ENCODE data around the gene PNPLA6. TPM values are rescaled to one million over a fixed set of nuclear protein-coding genes. Genes with fewer than 3 reads are reported as not detected.

The PNPLA6 gene
- total RNA-seq, 1 donor from 2014 or later, result 136 TPM

DNA sequence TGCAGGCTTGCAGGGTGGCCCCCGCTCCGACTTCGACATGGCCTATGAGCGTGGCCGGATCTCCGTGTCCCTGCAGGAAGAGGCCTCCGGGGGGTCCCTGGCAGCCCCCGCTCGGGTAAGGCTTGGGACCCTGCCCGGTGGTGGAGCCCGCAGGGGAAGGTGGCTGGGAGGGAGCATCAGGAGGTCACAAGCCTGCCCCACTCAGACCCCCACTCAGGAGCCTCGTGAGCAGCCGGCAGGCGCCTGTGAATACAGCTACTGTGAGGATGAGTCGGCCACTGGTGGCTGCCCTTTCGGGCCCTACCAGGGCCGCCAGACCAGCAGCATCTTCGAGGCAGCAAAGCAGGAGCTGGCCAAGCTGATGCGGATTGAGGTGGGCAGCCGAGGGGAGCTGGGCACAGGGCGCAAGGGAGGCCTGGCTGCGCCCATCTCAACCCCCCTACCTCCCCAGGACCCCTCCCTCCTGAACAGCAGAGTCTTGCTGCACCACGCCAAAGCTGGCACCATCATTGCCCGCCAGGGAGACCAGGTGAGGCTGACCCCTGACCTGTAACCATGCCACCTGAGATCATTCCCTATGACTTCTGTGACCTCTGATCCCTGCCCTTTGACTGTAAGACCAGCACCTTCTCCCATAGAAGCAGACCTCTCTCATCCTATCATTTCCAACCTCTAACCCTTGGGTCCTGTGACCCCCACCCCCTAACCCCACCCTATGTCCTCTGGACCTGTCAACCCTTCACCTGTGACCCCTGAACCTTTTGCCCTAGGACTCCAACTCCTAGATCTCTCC is 7.2 kb downstream of the PNPLA6 start:
- H3K27me3 Mint-ChIP-seq (ENCODE audit: insufficient read depth), result no peaks in the 10 kb centered on the region
- no peak for DNase-seq (ENCODE audit: low spot score)
- H3K9me3 Mint-ChIP-seq, result no peaks in the 10 kb centered on the region
- H3K4me1 Mint-ChIP-seq (ENCODE audit: low read depth), result peaks cover 23% of the 10 kb centered on the region
- peaks cover 32% of the 10 kb centered on the region for H3K36me3 Mint-ChIP-seq (ENCODE audit: low read depth)
- intact Hi-C loops (cut with micrococcal nuclease), result no loop called here
- H3K4me3 Mint-ChIP-seq, result no peak overlapping the region
- no peak overlapping the region for H3K27ac Mint-ChIP-seq

DNA sequence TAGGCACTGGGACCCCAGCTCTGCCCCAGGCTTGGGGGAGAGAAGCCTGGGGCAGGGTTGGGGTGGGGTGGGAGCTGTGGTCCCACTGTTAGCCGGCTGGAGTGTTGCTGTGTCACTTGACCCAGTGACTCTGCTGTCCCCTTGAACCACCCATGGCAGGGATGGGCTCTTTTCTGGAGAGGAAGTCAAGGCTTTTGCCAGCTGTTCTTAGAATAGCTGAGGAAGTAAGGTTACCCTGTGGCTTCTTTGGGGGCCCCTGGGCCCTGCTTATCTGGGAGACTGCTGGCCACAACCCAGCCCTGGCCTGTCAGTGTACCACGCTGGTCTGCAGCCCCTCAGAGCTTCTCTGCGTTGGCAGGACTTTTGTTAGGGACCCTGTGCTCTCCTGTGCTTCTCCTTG is 9.1 kb downstream of the PNPLA6 start:
- Mint-ChIP-seq H3K36me3 (ENCODE audit: low read depth) (peaks cover 28% of the 10 kb centered on the region), H3K27me3 (ENCODE audit: insufficient read depth) (no peaks in the 10 kb centered on the region), H3K27ac (no peak overlapping the region), H3K9me3 (no peaks in the 10 kb centered on the region), H3K4me3 (no peak overlapping the region), H3K4me1 (ENCODE audit: low read depth) (peaks cover 23% of the 10 kb centered on the region)
- DNase-seq (ENCODE audit: low spot score), result no peak
- intact Hi-C loops (cut with micrococcal nuclease), result no loop called here

DNA sequence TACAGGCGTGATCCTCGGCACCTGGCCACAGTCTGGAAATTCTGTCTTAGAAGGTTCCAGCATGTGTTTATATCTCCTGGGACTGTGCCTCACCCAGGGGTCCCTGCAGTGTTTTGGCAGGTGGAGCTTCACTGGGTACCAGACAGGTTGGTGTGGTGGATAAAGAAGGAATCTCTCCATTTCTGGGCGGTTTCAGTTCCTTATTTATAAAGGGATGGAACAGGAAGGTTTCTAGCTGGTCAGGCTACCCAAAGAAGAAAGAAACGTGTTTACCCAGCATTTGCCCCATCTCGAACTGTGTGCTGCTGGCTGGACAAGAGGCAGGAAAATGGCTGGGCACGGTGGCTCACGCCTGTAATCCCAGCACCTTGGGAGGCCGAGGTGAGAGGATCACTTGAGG is 9.8 kb downstream of the PNPLA6 start:
- no peaks in the 10 kb centered on the region for H3K9me3 Mint-ChIP-seq
- H3K27me3 Mint-ChIP-seq (ENCODE audit: insufficient read depth), result no peaks in the 10 kb centered on the region
- DNase-seq (ENCODE audit: low spot score), result no peak
- H3K36me3 Mint-ChIP-seq (ENCODE audit: low read depth), result peaks cover 25% of the 10 kb centered on the region
- intact Hi-C loops (cut with micrococcal nuclease), result no loop called here
- H3K4me1 Mint-ChIP-seq (ENCODE audit: low read depth), result peaks cover 23% of the 10 kb centered on the region
- H3K27ac Mint-ChIP-seq, result no peak overlapping the region
- H3K4me3 Mint-ChIP-seq, result no peak overlapping the region

DNA sequence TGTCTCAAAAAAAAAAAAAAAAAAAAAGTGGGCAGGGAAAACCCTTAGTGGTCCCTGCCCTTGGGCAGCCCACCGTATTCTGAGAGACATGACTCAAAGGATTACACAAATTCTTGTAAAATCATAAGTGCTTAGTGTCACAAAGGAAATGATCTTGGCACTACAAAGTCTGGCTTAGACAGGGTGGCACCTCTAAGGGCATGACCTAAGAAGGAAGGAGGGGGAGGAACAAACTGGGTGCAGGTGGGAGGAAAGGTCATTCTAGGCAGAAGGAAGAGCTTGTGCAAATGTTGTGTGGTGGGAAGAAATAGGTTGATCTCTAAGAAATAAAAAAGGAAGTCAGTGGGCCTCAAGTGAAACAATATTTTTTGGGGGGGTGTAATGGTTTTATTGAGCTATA is 10.4 kb downstream of the PNPLA6 start:
- Mint-ChIP-seq H3K4me1 (ENCODE audit: low read depth) (peaks cover 23% of the 10 kb centered on the region), H3K27ac (peak overlapping the region; percentile 84), H3K36me3 (ENCODE audit: low read depth) (peaks cover 27% of the 10 kb centered on the region), H3K27me3 (ENCODE audit: insufficient read depth) (no peaks in the 10 kb centered on the region), H3K9me3 (no peaks in the 10 kb centered on the region), H3K4me3 (peak overlapping the region; percentile 64)
- DNase-seq (ENCODE audit: low spot score), result no peak
- intact Hi-C loops (cut with micrococcal nuclease), result no loop called here

DNA sequence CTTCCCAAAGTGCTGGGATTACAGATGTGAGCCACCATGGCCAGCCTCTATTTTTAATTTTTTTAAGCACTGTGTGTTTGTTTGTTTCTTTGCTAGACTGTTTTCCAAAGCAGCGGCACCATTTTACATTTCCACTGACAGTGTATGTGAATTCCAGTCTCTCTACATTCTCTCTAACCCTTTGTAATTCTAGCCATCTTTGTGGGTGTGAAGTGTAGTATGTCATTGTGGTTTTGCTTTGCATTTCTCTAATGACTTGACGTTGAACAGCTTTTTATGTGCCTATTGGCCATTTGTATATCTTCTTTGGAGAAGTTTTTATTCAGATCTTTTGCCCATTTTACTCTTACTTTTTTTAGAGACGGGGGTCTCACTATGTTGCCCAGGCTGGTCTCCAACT is 11.6 kb downstream of the PNPLA6 start:
- Mint-ChIP-seq H3K4me3 (no peak overlapping the region), H3K27ac (peak overlapping the region; percentile 63), H3K9me3 (no peaks in the 10 kb centered on the region), H3K27me3 (ENCODE audit: insufficient read depth) (no peaks in the 10 kb centered on the region), H3K4me1 (ENCODE audit: low read depth) (peaks cover 23% of the 10 kb centered on the region), H3K36me3 (ENCODE audit: low read depth) (peaks cover 21% of the 10 kb centered on the region)
- DNase-seq (ENCODE audit: low spot score), result no peak
- intact Hi-C loops (cut with micrococcal nuclease), result no loop called here

DNA sequence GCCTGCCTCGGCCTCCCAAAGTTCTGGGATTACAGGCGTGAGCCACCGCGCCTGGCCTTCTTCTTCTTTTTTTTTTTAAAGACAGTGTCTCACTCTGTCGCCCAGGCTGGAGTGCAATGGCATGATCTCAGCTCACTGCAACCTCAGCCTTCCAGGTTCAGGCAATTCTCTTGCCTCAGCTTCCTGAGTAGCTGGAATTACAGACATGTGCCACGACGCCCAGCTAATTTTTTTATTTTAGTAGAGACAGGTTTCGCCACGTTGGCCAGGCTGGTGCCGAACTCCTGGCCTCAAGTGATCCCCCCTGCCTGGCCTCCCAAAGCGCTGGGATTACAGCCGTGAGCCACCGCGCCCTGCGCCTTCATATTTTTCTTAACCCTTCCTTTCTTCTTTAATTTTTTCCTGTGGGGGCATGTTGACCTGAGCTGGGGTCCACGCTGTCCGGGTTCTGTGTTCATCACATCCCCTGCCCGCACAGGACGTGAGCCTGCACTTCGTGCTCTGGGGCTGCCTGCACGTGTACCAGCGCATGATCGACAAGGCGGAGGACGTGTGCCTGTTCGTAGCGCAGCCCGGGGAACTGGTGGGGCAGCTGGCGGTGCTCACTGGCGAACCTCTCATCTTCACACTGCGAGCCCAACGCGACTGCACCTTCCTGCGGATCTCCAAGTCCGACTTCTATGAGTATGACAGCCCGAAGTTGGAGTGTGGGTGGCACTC is 14.1 kb downstream of the PNPLA6 start:
- Mint-ChIP-seq H3K4me3 (no peak overlapping the region), H3K36me3 (ENCODE audit: low read depth) (peaks cover 12% of the 10 kb centered on the region), H3K4me1 (ENCODE audit: low read depth) (peaks cover 18% of the 10 kb centered on the region), H3K9me3 (no peaks in the 10 kb centered on the region), H3K27me3 (ENCODE audit: insufficient read depth) (no peaks in the 10 kb centered on the region), H3K27ac (no peak overlapping the region)
- DNase-seq (ENCODE audit: low spot score), result no peak
- intact Hi-C loops (cut with micrococcal nuclease), result no loop called here

DNA sequence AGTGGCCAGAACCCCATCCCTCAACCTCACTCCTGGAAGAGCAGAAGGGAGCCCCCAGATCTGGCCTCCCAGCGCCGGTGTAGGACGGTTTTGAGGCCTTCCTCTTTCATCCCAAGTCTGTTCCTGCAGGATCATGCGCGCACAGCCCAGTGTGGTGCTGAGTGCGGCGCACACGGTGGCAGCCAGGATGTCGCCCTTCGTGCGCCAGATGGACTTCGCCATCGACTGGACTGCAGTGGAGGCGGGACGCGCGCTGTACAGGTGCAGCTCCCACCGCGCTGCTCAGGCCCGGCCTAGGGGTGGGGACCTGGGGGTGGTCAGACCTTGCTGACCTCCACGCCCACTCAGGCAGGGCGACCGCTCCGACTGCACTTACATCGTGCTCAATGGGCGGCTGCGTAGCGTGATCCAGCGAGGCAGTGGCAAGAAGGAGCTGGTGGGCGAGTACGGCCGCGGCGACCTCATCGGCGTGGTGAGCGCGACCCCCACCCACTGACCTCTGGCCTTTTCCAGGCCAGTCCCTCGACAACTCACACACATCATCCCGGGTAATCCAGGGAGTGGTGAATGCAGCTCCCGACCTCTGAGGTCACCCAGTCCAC is 14.8 kb downstream of the PNPLA6 start:
- Mint-ChIP-seq H3K27me3 (ENCODE audit: insufficient read depth) (no peaks in the 10 kb centered on the region), H3K4me1 (ENCODE audit: low read depth) (peaks cover 14% of the 10 kb centered on the region), H3K36me3 (ENCODE audit: low read depth) (peaks cover 11% of the 10 kb centered on the region), H3K4me3 (no peak overlapping the region), H3K9me3 (no peaks in the 10 kb centered on the region), H3K27ac (no peak overlapping the region)
- no peak for DNase-seq (ENCODE audit: low spot score)
- intact Hi-C loops (cut with micrococcal nuclease), result no loop called here

DNA sequence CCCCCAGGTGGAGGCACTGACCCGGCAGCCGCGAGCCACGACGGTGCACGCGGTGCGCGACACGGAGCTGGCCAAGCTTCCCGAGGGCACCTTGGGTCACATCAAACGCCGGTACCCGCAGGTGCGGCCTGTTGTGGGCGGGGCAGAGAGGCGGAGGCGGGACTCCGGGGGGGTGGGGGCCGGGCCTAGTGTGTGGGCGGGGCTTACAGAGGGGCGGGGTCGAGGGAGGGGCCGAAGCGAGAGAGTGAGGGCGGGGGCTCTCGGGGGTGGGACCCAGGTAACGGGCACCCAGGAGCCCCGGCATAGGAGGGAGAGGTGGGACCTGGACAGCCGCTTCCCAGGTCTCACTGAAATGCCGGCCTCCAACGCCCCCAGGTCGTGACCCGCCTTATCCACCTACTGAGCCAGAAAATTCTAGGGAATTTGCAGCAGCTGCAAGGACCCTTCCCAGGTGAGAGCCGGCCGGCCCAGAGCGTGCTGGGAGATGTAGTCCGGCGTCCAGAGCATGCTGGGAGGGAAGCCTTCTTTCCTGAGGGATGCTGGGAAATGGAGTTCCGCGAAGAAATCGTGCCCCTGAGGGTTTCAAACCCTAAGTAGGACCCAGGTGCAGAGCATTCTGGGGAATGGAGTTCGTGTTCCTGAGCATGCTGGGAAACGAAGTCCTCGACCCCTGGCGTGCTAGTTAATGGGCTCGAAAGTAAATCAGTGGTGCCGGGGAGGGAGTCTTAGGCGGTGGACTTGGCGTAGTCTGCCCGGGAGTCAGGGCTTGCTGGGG is 15.7 kb downstream of the PNPLA6 start:
- no peak overlapping the region for H3K27ac Mint-ChIP-seq
- peaks cover 7% of the 10 kb centered on the region for H3K36me3 Mint-ChIP-seq (ENCODE audit: low read depth)
- no peaks in the 10 kb centered on the region for H3K9me3 Mint-ChIP-seq
- no peak overlapping the region for H3K4me3 Mint-ChIP-seq
- no peaks in the 10 kb centered on the region for H3K27me3 Mint-ChIP-seq (ENCODE audit: insufficient read depth)
- intact Hi-C loops (cut with micrococcal nuclease), result no loop called here
- DNase-seq (ENCODE audit: low spot score), result no peak
- H3K4me1 Mint-ChIP-seq (ENCODE audit: low read depth), result peaks cover 7% of the 10 kb centered on the region

DNA sequence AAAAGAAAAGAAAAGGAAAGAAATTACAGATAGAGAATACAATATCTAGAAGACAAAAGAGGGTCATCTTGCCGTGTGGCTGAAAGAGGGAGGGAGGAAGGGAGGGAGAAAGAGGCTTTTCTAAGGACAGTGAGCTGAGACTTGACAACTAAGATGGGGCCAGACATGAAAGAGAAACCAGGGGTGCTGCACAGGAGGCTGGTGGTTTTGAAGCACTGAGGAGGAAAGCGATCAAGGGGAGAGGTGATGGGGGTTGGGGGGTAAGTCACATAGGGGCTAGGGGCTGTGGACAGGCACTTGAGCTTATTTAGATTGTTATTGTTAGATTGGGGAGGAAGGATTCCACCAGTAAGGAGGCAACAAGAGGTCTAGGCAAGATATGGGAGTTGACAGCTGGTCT is 17.3 kb downstream of the PNPLA6 start:
- Mint-ChIP-seq H3K27ac (no peak overlapping the region), H3K36me3 (ENCODE audit: low read depth) (peaks cover 9% of the 10 kb centered on the region), H3K9me3 (no peaks in the 10 kb centered on the region), H3K4me3 (no peak overlapping the region), H3K4me1 (ENCODE audit: low read depth) (no peaks in the 10 kb centered on the region), H3K27me3 (ENCODE audit: insufficient read depth) (no peaks in the 10 kb centered on the region)
- intact Hi-C loops (cut with micrococcal nuclease), result no loop called here
- DNase-seq (ENCODE audit: low spot score), result no peak

DNA sequence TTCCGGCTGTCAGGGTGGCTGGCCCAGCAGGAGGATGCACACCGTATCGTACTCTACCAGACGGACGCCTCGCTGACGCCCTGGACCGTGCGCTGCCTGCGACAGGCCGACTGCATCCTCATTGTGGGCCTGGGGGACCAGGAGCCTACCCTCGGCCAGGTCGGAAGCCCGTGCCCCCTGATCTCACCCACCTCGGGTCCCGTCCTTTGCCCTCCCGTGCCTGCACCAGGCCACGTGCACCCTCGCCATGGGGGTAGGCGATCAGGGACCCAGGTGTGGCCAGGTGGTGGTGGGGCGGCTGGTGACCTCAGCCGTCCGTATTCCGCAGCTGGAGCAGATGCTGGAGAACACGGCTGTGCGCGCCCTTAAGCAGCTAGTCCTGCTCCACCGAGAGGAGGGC is 19.0 kb downstream of the PNPLA6 start:
- DNase-seq (ENCODE audit: low spot score), result no peak
- intact Hi-C loops (cut with micrococcal nuclease), result no loop called here
- Mint-ChIP-seq H3K27ac (no peak overlapping the region), H3K4me3 (no peak overlapping the region), H3K9me3 (no peaks in the 10 kb centered on the region), H3K4me1 (ENCODE audit: low read depth) (no peaks in the 10 kb centered on the region), H3K27me3 (ENCODE audit: insufficient read depth) (no peaks in the 10 kb centered on the region), H3K36me3 (ENCODE audit: low read depth) (peaks cover 19% of the 10 kb centered on the region)

DNA sequence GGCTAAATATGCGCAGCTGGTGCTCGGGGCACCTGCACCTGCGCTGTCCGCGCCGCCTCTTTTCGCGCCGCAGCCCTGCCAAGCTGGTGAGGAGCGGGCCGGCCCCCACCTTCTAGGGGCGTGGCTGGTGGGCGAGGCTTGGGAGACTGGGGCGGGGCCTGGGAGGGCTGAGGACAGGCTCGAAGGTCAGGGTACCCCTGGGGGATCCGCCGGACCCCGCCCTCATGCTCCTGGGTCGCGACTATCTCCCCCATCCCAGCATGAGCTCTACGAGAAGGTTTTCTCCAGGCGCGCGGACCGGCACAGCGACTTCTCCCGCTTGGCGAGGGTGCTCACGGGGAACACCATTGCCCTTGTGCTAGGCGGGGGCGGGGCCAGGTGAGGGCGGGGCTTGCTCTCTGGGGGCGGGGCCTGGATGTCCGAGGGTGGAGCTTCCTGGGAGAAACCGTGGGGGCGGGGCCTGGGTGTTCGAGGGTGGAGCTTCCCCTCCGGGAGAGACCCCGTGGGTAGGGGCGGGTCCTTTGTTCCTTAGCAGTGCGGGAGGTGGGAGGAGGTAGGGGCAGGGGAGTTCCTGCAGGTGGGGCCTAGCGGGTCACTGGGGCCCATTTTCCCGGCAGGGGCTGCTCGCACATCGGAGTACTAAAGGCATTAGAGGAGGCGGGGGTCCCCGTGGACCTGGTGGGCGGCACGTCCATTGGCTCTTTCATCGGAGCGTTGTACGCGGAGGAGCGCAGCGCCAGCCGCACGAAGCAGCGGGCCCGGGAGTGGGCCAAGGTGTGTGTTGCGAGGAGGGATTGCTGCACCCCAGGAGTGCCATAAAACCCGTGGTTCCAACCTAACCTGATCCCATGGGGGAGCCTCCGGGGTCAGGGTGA is 19.7 kb downstream of the PNPLA6 start:
- no peaks in the 10 kb centered on the region for H3K9me3 Mint-ChIP-seq
- DNase-seq (ENCODE audit: low spot score), result no peak
- peaks cover 21% of the 10 kb centered on the region for H3K36me3 Mint-ChIP-seq (ENCODE audit: low read depth)
- H3K4me3 Mint-ChIP-seq, result no peak overlapping the region
- no peaks in the 10 kb centered on the region for H3K4me1 Mint-ChIP-seq (ENCODE audit: low read depth)
- intact Hi-C loops (cut with micrococcal nuclease), result no loop called here
- H3K27ac Mint-ChIP-seq, result no peak overlapping the region
- no peaks in the 10 kb centered on the region for H3K27me3 Mint-ChIP-seq (ENCODE audit: insufficient read depth)

DNA sequence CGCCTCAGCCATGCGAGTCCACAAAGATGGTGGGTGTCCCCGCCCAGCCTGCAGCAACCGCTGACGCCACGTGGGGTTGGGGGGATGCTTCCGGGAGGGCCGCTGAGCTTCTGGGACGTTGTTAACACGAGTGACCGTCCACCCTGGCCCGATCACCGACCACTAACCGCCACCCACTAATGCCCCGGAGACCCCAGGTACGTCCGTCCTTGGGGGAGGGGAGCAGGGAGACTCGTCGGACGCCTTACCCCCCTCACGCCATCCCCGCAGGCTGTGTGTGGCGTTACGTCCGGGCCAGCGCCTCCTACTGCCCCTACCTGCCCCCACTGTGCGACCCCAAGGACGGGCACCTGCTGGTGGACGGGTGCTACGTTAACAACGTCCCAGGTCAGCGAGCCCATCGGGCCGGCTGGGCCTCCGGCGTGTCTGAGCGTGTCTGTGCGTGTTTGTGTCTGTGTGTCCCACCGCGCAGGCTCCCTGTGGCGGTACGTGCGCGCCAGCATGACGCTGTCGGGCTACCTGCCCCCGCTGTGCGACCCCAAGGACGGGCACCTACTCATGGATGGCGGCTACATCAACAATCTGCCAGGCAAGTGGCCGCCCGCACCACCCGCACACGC is 21.3 kb downstream of the PNPLA6 start:
- no peaks in the 10 kb centered on the region for H3K9me3 Mint-ChIP-seq
- no peaks in the 10 kb centered on the region for H3K4me1 Mint-ChIP-seq (ENCODE audit: low read depth)
- no peak overlapping the region for H3K4me3 Mint-ChIP-seq

More for the DNA sequence above, 21.3 kb downstream of the PNPLA6 start:
- peaks cover 22% of the 10 kb centered on the region for H3K36me3 Mint-ChIP-seq (ENCODE audit: low read depth)
- intact Hi-C loops (cut with micrococcal nuclease), result no loop called here
- no peak for DNase-seq (ENCODE audit: low spot score)
- H3K27ac Mint-ChIP-seq, result no peak overlapping the region
- no peaks in the 10 kb centered on the region for H3K27me3 Mint-ChIP-seq (ENCODE audit: insufficient read depth)
